WI38 (cell line): ENCODE results near the gene FOXL3.

ENCODE experiments used
- H3K4me3 ChIP-seq: 2 replicates; pipeline ENCODE4 v1.5.1; 2011; ENCODE audit warnings: low read depth, mild to moderate bottlenecking, control low read depth, low read length
- CTCF ChIP-seq: IDR thresholded peaks from 2 replicates; pipeline ENCODE4 v1.5.1; 2012; ENCODE audit warnings: low read depth, mild to moderate bottlenecking, control low read depth, low read length

FOXL3 gene

GRCh38 chr7:298743-299142 lies 8.8 kb downstream of the FOXL3 start:
- TF ChIP-seq CTCF, result no peak
- no peak overlapping the region for H3K4me3 ChIP-seq

- no peak overlapping the region for H3K4me3 ChIP-seq
- no peak for TF ChIP-seq CTCF
Observed at GRCh38 chr7:299169-299568, 9.2 kb downstream of the FOXL3 start.

- no peak overlapping the region for H3K4me3 ChIP-seq
- TF ChIP-seq CTCF, result no peak
Observed at GRCh38 chr7:299628-300027, 9.7 kb downstream of the FOXL3 start.

- TF ChIP-seq CTCF, result no peak
- no peak overlapping the region for H3K4me3 ChIP-seq
Observed at GRCh38 chr7:300048-300447, 10.1 kb downstream of the FOXL3 start.

- no peak for TF ChIP-seq CTCF
- H3K4me3 ChIP-seq, result no peak overlapping the region
Observed at GRCh38 chr7:300546-301290, 10.7 kb downstream of the FOXL3 start.

GRCh38 chr7:301291-302053 lies 11.5 kb downstream of the FOXL3 start:
- H3K4me3 ChIP-seq, result no peak overlapping the region
- TF ChIP-seq CTCF, result no peak
